BJ (cell line): Measurements from ENCODE around the gene TYSND1. TPM values are rescaled to one million over a fixed set of nuclear protein-coding genes. Genes with fewer than 3 reads are reported as not detected.

Experiments used
- CTCF ChIA-PET: fragments of 350-600 bp; formaldehyde crosslinking; extraction: SDS; loops from one replicate; lab custom pipeline; 2021; ENCODE audit warnings: antibody characterized with exemption, inconsistent platforms; lab: Yijun Ruan, JAX
- POLR2A ChIA-PET: fragments of 300-600 bp; sonication (Branson Sonifier 250); formaldehyde crosslinking; extraction: SDS; loops from one replicate; lab custom pipeline; 2021; ENCODE audit warnings: antibody characterized with exemption; lab: Charles Lee
- DNase-seq: peaks from one replicate; pipeline ENCODE4 v3.0.0-alpha.2; 2011; ENCODE audit warnings: low read depth
- H3K27me3 ChIP-seq: 2 replicates; pipeline ENCODE4 v1.6.0; 2011; ENCODE audit warnings: low read length; ENCODE audit not compliant: control insufficient read depth, insufficient read depth
- H3K36me3 ChIP-seq: 2 replicates; pipeline ENCODE4 v1.5.1; 2011; ENCODE audit warnings: low read length; ENCODE audit not compliant: control insufficient read depth, insufficient read depth
- H3K4me3 ChIP-seq: 2 replicates; pipeline ENCODE4 v1.5.1; 2011; ENCODE audit warnings: low read depth, mild to moderate bottlenecking, control low read depth, low read length
- CTCF ChIP-seq: IDR thresholded peaks from 2 replicates; pipeline ENCODE4 v1.5.1; 2011; ENCODE audit warnings: low read depth, mild to moderate bottlenecking, control low read depth, inconsistent platforms, low read length, moderate library complexity; ENCODE audit not compliant: insufficient read depth
- polyA plus RNA-seq: library from polyadenylated mRNA; depleted of rRNA; stranded (reverse); fragments of >200 nt; gene quantifications from 2 replicates; pipeline ENCODE4 v1.2.3, GENCODE V29; 2011

Gene TYSND1
- polyA plus RNA-seq, 1 experiment, result 5.3 TPM

DNA sequence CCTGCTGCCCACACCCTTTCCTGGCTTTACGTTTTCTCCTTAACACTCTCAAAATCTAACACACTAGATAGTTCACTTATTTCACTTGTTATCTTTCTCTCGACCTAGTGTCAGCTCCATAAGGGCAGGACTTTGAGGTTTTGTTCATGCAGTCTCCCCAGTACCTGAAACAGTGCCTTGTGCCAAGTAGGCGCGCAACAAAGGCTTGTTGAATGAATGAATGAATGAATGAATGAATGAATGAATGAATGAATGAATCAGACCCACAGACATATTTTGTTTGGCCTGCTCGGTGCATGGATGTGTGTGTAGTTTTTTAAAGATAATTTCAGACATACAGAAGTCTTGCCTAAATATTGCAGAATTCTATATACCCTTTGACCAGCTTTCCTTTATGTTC is 6.2 kb downstream of the TYSND1 start:
- DNase-seq, result no peak
- H3K36me3 ChIP-seq, result peaks cover 2% of the 10 kb centered on the region
- TF ChIP-seq CTCF, result no peak
- CTCF ChIA-PET, result interaction anchor here (0.6 to 2.2 kb wide), 4 partner anchors 16 to 224 kb away, joined by 3 to 9 read pairs (median 3); no protein-coding TSS in a partner anchor
- H3K4me3 ChIP-seq, result no peak overlapping the region
- H3K27me3 ChIP-seq, result no peaks in the 10 kb centered on the region
- POLR2A ChIA-PET, result interaction anchor here (0.7 kb wide), 1 partner anchor 93 kb away, joined by 7 read pairs; no protein-coding TSS in a partner anchor

DNA sequence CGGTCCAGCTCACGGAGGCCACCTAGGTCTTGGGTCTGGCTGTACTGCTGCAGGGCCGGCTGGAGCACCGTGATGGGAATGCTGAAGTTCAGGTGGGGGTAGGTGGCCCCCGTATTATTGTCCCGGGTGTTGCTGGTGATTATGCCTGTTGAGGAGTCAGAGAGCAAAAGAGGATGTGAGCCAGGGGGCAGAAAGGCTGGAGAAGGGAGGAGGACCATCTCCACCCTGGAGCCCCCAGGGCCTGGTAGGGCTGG is 6.6 kb downstream of the TYSND1 start:
- Histone ChIP-seq H3K4me3 (no peak overlapping the region), H3K36me3 (peaks cover 2% of the 10 kb centered on the region), H3K27me3 (no peaks in the 10 kb centered on the region)
- CTCF ChIA-PET, result interaction anchor here (0.6 to 2.2 kb wide), 3 partner anchors 16 to 85 kb away, joined by 3 to 9 read pairs (median 3); no protein-coding TSS in a partner anchor
- no peak for TF ChIP-seq CTCF
- DNase-seq, result no peak
- POLR2A ChIA-PET, result no interaction called here

DNA sequence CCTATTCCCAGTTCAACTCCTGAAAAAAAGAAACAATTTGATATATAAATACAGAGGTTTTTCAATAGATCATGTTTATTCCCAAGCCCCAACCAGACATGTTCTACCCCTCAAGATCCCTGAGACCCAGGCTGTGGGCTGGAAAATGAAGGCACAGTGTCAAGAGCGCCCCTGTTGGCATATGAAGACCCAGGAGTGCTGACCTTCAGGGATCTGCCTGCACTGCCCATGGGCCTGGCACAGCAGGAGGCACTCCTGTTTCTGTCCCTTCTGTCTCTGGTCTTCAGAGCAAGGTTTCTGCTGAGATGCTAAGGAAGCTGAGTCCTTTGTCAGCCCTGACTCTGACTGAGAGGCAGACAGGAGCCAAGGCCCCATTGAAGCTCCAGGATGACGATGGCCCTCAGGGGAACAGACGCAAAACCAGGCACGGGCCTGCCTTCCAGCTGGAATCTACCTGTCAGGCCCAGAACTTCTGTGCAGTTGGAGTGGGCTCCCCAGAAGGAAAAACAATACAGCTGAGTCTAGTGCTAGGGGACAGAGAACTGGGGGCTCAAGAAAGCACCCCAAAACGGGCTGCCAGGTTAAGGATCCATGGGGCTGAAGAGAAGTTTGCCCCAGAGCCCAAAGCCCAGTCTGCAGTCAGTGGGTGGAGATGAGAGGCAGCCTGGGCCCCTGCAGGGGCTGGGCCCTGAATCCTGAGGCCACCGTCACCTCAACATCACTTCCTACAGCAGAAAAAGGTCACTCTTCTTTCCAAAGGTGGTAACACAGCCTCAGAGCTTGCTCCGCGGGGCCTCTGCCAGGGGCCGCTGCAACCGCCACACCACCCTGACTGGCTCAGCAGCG is 7.1 kb downstream of the TYSND1 start:
- Histone ChIP-seq H3K4me3 (no peak overlapping the region), H3K36me3 (peaks cover 2% of the 10 kb centered on the region), H3K27me3 (no peaks in the 10 kb centered on the region)
- POLR2A ChIA-PET, result no interaction called here
- CTCF ChIA-PET, result interaction anchor here (0.9 kb wide), 1 partner anchor 23 kb away, joined by 4 read pairs; no protein-coding TSS in a partner anchor
- TF ChIP-seq CTCF, result no peak
- no peak for DNase-seq

- no peak for DNase-seq
- ChIA-PET CTCF (interaction anchor here (1.0 to 5.8 kb wide), 2 partner anchors 8 to 23 kb away, joined by 3 to 41 read pairs; partner anchors contain the start of gene TYSND1), POLR2A (interaction anchor here (0.5 kb wide), 1 partner anchor 86 kb away, joined by 16 read pairs; no protein-coding TSS in a partner anchor)
- Histone ChIP-seq H3K36me3 (peaks cover 2% of the 10 kb centered on the region), H3K4me3 (no peak overlapping the region), H3K27me3 (no peaks in the 10 kb centered on the region)
- no peak for TF ChIP-seq CTCF
Observed at GRCh38 chr10:70137927-70138883, 8.3 kb downstream of the TYSND1 start.
